Bronchial epithelial cell (primary cell): ENCODE data around the gene CORO1C. TPM values are rescaled to one million over a fixed set of nuclear protein-coding genes. Genes with fewer than 3 reads are reported as not detected.
"Not testable (repeated sequence)": the region's sequence is repeated elsewhere in the genome, so short reads cannot be mapped to it uniquely, and the experiment has no call there.

Experiments
- DNase-seq: peaks from one replicate; pipeline ENCODE4 v3.0.0-alpha.2; 2010; ENCODE audit warnings: low read depth
- FAIRE-seq: peaks from 2 replicates; lab custom pipeline; 2011; peaks lifted over from hg19 to GRCh38; lab: Jason Lieb, UNC
- H3K27me3 ChIP-seq: 2 replicates; pipeline ENCODE4 v1.5.1; 2011; ENCODE audit warnings: low read length; ENCODE audit not compliant: control insufficient read depth, insufficient read depth
- H3K36me3 ChIP-seq: 2 replicates; pipeline ENCODE4 v1.5.1; 2011; ENCODE audit warnings: low read length; ENCODE audit not compliant: control insufficient read depth, insufficient read depth
- H3K4me3 ChIP-seq: 2 replicates; pipeline ENCODE4 v1.5.1; 2011; ENCODE audit warnings: mild to moderate bottlenecking, low read depth, low read length, control low read depth
- total RNA-seq: library from RNA; depleted of rRNA; stranded (reverse); fragments of >200 nt; gene quantifications from 2 replicates; pipeline ENCODE4 v1.2.1, GENCODE V29; 2014
- TF ChIP-seq, protein P1 (sequence below): IDR thresholded peaks from 2 replicates; pipeline ENCODE4 v1.5.1; 2011; ENCODE audit warnings: mild to moderate bottlenecking, moderate library complexity, low read length, control low read depth, inconsistent platforms; ENCODE audit not compliant: insufficient read depth, severe bottlenecking

The CORO1C gene
- total RNA-seq, 1 donor from 2014 or later: 152 TPM

GRCh38 chr12:108633534-108634248 lies 97.6 kb downstream of the CORO1C start, which contains the start of gene SELPLG:
TSS of gene SELPLG (minus strand) at chr12:108633894. CDS start at chr12:108624307, 9,587 bp downstream.
- no peak within 1 kb of the TSS for H3K4me3 ChIP-seq
- no peaks in the 10 kb centered on the region for H3K36me3 ChIP-seq
- FAIRE-seq: no peak
- no peaks in the 10 kb centered on the region for H3K27me3 ChIP-seq
- TF ChIP-seq, protein P1, sequence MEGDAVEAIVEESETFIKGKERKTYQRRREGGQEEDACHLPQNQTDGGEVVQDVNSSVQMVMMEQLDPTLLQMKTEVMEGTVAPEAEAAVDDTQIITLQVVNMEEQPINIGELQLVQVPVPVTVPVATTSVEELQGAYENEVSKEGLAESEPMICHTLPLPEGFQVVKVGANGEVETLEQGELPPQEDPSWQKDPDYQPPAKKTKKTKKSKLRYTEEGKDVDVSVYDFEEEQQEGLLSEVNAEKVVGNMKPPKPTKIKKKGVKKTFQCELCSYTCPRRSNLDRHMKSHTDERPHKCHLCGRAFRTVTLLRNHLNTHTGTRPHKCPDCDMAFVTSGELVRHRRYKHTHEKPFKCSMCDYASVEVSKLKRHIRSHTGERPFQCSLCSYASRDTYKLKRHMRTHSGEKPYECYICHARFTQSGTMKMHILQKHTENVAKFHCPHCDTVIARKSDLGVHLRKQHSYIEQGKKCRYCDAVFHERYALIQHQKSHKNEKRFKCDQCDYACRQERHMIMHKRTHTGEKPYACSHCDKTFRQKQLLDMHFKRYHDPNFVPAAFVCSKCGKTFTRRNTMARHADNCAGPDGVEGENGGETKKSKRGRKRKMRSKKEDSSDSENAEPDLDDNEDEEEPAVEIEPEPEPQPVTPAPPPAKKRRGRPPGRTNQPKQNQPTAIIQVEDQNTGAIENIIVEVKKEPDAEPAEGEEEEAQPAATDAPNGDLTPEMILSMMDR: no peak
- DNase-seq: no peak

- Histone ChIP-seq H3K36me3 (no peaks in the 10 kb centered on the region), H3K27me3 (no peaks in the 10 kb centered on the region), H3K4me3 (no peak overlapping the region)
- TF ChIP-seq, protein P1: no peak
- FAIRE-seq: no peak
- DNase-seq: no peak
Measured at GRCh38 chr12:108633081-108633533, 98.2 kb downstream of the CORO1C start.

DNA sequence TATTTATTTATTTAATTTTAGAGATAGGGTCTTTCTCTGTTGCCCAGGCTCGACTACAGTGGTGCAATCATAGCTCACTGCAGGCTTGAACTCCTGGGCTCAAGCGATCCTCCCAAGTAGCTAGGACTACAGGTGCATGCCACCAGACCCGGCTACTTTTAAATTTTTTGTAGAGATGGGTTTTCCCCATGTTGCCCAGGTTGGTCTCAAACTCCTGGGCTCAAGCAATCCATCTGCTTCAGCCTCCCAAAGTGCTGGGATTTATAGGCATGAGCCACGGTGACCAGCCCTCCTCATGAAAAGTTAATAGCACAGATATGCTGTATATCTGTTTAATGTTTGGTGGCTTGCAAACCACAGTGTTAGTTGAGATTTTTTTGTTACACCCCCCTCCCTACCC lies 100.1 kb downstream of the CORO1C start:
- DNase-seq, H3K36me3 ChIP-seq, H3K4me3 ChIP-seq, FAIRE-seq, H3K27me3 ChIP-seq: not testable (repeated sequence)

- Histone ChIP-seq H3K4me3 (no peak overlapping the region), H3K27me3 (no peaks in the 10 kb centered on the region), H3K36me3 (no peaks in the 10 kb centered on the region)
- DNase-seq: peak; percentile 88
- no peak for FAIRE-seq
- TF ChIP-seq, protein P1: no peak
Measured at GRCh38 chr12:108630481-108631207, 100.7 kb downstream of the CORO1C start.

DNA sequence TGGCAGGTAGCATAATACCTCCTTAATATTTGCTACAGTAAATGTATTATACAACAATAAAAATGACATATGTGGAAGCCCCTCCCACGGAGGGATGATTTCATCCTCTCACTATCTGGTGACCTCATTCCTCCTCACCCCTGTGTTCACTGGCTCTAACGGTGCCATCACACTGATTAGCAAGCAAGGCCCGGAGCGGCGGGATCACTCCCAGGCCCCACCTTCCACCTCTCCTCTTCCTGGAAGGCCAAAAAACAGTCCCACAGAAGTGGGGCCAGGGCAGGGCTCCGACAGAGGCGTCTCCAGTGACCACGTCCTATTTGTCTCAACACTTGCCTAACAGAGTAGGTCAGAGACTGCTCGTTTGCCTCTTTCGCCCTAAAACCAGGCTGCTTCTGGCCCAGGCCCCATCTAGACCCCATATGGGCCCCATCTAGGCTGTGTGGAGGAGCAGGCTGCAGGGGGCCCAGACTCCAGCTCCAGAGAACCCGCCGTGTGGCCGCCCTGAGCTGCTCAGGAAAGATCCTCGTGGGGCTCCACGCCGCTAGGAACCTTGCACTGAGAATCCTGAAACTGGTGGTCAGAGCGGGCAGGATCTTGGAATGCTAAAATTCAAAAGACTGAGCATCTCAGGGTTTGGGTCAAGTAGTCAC lies 101.4 kb downstream of the CORO1C start:
- DNase-seq (peak; percentile 94), FAIRE-seq (no peak)
- no peaks in the 10 kb centered on the region for H3K27me3 ChIP-seq
- H3K36me3 ChIP-seq: no peaks in the 10 kb centered on the region
- TF ChIP-seq, protein P1: no peak
- no peak overlapping the region for H3K4me3 ChIP-seq

GRCh38 chr12:108629151-108629550 lies 102.2 kb downstream of the CORO1C start:
- Histone ChIP-seq H3K4me3 (no peak overlapping the region), H3K27me3 (no peaks in the 10 kb centered on the region), H3K36me3 (no peaks in the 10 kb centered on the region)
- DNase-seq: no peak
- TF ChIP-seq, protein P1: no peak
- no peak for FAIRE-seq
